HL-60 (cell line): Measurements from ENCODE around the gene ACSL5.

Experiments used
- CTCF ChIP-seq: IDR thresholded peaks from one replicate; pipeline ENCODE4 v1.5.1; 2011; ENCODE audit warnings: low read length, control low read depth, inconsistent platforms; ENCODE audit not compliant: insufficient read depth
- GABPA ChIP-seq: IDR thresholded peaks from 2 replicates; pipeline ENCODE4 v1.6.1; 2012; ENCODE audit warnings: low read depth
- POLR2AphosphoS5 ChIP-seq: IDR thresholded peaks from 2 replicates; pipeline ENCODE4 v1.6.1; 2012; ENCODE audit warnings: low read depth
- REST ChIP-seq: IDR thresholded peaks from 2 replicates; pipeline ENCODE4 v1.6.1; 2012; ENCODE audit warnings: low read depth; ENCODE audit not compliant: insufficient replicate concordance
- SPI1 ChIP-seq: IDR thresholded peaks from 2 replicates; pipeline ENCODE4 v1.6.1; 2012; ENCODE audit warnings: low read depth, mild to moderate bottlenecking, borderline replicate concordance

GRCh38 chr10:112393827-112394226, 19.9 kb downstream of the ACSL5 start:
- TF ChIP-seq CTCF = no peak
- TF ChIP-seq REST = no peak
- no peak for TF ChIP-seq GABPA
- no peak for TF ChIP-seq POLR2AphosphoS5
- no peak for TF ChIP-seq SPI1
